ENCODE results near the gene FBXW9.
"Not testable (repeated sequence)": the region's sequence is repeated elsewhere in the genome, so short reads cannot be mapped to it uniquely, and the experiment has no call there.

The FBXW9 gene

DNA sequence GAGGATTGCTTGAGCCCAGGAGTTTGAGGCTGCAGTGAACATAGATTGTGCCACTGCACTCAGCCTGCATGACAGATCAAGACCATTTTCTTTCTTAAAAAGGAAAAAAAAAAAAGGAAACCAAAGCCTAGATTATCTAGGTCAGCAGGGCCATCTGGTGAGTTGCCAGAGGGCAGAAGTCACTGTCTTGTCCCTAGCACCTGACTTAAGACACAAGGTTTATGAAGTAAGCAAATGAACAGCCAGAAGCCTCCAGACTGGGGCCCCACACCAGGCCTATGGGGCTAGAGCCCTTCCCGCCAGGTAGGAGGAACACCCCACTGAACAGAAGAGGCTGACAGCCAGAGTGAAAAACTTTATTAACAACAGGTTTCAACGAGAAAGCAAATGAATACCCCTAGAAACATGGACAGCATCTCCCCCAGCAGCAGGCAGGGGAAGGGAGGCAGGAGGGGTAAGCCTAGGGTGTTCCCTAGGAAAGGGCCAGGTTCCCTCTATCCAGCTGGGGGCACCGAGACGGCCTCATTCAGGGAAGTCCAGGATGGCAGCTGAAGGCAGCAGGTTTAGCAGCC lies 28.6 kb downstream of the FBXW9 start:
- in situ Hi-C loops (cut with HindIII; ENCODE audit: low pct_ligation_motif_present, low pct_unique_long_range_greater_than_20kb, low sequenced_read_pairs), result no loop called here
- DNase-seq, result no peak

DNA sequence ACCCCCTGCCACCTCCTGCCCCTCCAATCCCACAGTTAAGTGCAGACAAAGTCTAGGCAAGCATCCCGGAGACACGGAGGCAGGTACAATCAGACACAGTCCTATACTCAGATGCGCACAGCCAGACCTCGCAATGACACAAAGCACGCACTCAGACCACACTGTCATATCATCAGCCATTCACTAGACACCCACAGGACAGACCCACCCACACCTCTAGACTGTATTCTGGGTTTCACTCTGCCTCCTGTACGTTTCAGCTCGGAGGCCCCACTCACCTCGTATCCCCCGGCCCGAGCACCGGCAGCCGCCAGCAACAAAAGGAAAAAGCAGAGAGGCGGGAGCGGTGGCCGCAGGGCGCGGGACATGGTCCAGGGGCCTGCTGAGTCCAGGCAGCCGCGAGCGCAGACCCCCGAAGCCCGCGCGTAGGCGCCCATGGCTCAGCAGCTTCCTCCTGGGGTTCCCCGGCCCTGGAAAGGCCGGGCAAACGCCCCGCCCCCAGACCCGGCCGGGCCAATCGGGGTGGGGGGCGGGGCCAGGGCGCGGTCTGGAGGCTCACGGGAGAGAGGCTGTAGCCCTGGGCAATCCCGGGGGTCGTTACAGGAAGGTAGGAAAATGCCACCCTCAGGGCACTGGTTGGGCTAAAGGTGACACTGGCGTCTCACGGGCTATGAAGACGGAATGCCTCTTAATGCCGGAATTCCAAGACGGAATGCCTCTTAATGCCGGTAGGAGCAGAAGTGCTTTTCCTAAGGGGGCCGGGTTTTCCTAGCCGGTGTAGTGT lies 30.0 kb downstream of the FBXW9 start, which contains the start of the genes MAN2B1 and WDR83:
MAN2B1 (minus strand) TSS at position 478 of the 784 bp plus-strand sequence; CDS start at position 437, 41 bp downstream.
WDR83 (plus strand) TSS at position 543 of the 784 bp plus-strand sequence. CDS start 2,984 bp downstream, outside the sequence.
- DNase-seq, result peak; percentile 73
- in situ Hi-C loops (cut with HindIII; ENCODE audit: low pct_ligation_motif_present, low pct_unique_long_range_greater_than_20kb, low sequenced_read_pairs), result no loop called here

DNA sequence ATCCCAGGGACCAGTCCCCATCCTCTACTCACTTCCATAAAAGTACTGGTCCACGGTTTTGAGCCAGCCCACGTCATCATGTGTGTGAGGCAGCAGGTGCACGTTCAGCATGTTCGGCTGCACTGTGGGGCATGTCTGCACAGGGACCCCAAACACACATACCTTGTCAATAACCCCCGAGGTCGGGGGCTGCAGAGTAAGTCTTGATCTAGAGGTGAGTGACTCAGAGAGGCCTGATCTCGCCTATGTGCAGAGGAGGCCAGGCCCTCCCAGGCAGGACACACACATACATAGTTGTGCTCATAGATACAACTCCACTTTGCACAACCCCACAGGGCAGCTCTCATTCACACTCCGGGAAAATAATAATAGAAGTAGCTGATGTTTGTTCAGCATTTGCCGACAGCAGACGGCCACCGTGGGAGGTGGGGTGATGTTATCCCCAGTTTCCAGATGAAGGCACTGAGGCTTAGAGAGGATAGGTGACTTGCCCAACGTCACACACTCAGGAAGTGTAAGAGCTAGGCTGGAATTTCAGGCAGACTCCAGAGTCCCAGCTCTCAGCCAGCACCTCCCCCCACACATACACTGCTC lies 30.7 kb downstream of the FBXW9 start:
- no peak for DNase-seq
- in situ Hi-C loops (cut with HindIII; ENCODE audit: low pct_ligation_motif_present, low pct_unique_long_range_greater_than_20kb, low sequenced_read_pairs), result no loop called here

DNA sequence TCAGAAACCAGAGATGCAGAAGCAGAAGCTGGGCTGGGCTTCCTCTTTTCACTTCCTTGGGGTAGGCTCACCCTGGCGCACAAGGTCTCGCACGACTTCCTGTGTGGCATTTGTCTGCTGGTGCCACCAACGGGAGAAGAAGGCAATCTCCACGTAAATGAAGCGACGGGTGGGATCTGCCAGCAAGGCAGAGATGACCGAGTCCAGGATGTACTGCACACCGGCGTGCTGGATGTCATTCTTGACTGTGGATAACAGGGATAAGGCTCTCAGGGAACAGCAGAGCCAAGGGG lies 31.2 kb downstream of the FBXW9 start:
- in situ Hi-C loops (cut with HindIII; ENCODE audit: low pct_ligation_motif_present, low pct_unique_long_range_greater_than_20kb, low sequenced_read_pairs), result no loop called here

DNA sequence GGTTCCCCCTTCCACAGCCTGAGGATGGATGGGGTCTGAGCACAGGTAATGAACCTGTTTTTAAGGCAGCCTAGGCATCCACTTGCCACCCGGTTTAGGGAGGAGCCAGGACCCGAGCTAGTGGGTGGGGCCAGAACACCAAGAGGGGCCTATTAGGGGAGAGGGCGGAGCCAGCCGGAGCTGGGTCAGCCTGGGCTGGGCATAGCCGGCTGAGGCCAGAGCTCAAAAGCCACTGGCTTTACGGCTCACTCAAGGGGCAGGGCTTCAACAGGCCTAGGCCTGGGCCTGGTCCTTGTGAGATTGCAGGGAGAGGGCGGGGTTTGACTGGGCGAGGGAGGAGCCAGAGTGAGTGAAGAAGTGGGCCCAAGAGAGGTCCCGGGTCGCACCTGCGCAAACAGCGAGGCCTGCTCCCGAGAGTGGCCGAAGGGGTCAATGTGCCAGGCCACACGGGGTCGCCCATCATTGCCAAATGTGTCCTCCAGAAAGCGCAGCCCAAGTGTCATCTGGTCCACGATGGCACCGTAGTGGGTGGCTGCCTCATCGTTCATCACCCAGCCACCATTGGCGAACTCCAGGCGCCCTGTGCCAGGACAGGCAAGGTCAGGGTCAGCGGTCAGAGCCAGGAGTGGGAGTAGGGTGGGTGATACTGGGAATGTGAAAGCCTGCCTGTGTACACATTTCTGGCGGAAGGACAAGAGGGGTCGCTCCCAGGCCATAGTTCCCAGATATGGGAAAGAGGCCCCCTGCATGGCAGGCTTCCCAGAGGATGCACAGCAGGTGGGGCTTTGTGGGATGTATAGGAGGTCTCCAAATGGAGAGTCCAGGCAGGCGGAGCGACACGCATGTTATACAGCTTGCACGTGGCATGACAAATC lies 31.8 kb downstream of the FBXW9 start:
- DNase-seq, result no peak
- in situ Hi-C loops (cut with HindIII; ENCODE audit: low pct_ligation_motif_present, low pct_unique_long_range_greater_than_20kb, low sequenced_read_pairs), result no loop called here

More for the DNA sequence above, 31.2 kb downstream of the FBXW9 start:
- DNase-seq, result no peak

DNA sequence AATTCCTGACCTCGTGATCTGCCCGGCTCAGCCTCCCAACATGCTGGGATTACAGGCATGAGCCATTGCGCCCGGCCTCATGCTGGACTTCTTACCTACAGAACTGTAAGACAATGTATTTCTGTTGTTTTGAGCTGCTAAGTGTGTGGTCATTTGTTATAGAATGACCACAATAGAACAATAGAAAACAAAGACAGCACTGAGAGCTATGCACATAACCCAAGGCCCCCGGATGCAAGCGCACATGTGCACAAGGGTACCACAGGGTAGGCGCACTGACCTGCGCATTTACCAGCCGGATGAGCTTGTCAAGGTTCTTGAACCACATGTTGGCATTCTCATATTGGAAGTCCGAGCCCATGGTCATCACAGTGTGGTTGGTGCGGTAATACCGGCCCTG lies 35.5 kb downstream of the FBXW9 start:
- no peak for DNase-seq
- in situ Hi-C loops (cut with HindIII; ENCODE audit: low pct_ligation_motif_present, low pct_unique_long_range_greater_than_20kb, low sequenced_read_pairs), result no loop called here

DNA sequence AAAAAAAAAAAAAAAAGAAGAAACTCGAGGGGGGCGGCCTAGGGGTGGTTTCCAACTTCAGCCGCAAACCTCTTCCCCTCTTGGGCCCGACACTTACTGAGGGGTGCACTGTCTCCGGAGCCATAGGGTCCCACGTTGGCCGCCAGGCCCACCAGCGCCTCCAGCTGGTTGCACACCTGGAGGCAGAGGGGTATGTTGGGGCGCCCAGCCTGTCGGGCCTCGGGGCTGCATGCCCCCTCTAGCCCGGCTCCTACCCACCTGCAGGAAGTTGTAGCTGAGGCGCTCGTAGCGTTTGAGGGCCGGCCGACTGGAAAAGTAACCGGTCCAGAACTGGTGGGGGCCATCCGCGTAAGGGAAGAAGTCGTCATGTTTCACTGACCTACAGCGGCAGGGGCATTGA lies 38.5 kb downstream of the FBXW9 start:
- in situ Hi-C loops (cut with HindIII; ENCODE audit: low pct_ligation_motif_present, low pct_unique_long_range_greater_than_20kb, low sequenced_read_pairs), result no loop called here
- no peak for DNase-seq

DNA sequence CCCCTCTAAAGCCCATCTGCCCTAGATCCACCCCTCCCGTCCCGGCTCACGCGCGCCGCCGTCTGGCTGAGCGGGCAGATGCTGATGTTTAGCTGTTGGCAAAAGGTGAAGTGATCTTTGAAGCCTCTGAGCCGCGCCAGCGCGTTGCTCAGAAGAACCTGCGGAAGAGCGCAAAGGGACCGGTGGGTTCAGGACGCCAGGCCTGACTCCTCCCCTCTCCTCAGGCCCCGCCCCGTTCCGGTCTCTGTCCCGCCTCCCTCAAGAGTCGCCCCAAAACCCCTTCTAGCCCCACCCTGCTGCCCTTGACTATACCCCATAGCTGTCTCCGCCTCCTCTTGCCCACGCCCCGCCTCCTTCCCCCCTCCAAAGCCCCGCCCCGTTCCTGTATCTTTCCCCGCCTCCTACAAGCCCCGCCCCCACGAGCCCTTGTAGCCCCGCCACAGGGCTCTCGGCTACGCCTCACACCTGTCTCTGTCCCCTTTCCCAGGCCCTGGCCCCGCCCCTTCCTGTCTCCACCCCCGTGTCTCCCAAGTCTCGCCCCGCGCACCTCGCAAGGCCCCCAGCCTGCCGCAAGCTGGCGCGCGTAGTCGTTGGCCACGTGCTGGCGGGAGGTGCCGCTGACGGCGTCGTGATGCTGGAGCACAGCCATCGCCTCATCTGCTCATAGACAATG lies 39.4 kb downstream of the FBXW9 start:
- in situ Hi-C loops (cut with HindIII; ENCODE audit: low pct_ligation_motif_present, low pct_unique_long_range_greater_than_20kb, low sequenced_read_pairs), result no loop called here
- DNase-seq, result no peak

DNA sequence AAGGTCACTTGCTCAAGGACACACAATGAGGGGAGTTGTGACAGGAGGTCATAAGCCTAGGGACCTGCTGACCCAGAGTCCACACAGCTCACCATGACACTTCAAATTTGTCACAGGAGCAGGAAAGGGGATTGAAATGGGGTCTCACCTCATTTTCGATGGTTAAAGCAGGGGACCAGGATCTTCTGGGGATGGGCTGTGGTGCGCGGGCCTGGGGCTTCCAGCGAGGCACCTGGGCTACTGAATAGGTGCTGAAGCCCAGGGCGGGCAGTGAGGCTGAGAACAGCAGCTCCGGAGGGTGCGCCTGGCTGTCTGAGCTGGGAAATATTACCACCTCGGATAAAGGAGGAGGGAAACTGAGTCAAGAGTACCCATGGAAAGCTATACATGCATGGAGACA lies 40.9 kb downstream of the FBXW9 start:
- in situ Hi-C loops (cut with HindIII; ENCODE audit: low pct_ligation_motif_present, low pct_unique_long_range_greater_than_20kb, low sequenced_read_pairs), result no loop called here
- DNase-seq, result no peak

DNA sequence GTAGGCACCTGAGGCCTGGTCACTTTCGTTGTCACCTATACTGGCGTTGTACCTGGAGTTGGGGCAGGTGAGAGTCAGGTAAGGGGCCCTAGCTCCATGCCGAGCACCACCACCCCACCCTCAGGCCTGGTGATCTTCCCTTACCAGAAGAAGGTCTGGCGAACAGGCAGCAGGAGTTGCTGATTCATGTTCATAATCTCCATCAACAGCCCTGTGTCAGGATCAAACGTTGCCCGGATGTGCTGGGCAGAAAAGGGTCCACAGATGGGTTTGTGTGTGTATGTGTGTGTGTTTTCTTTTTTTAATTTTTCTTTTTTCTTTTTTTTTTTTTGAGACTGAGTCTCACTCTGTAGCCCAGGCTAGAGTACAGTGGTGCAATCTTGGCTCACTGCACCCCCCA lies 44.2 kb downstream of the FBXW9 start:
- DNase-seq, result no peak
- in situ Hi-C loops (cut with HindIII; ENCODE audit: low pct_ligation_motif_present, low pct_unique_long_range_greater_than_20kb, low sequenced_read_pairs), result no loop called here

DNA sequence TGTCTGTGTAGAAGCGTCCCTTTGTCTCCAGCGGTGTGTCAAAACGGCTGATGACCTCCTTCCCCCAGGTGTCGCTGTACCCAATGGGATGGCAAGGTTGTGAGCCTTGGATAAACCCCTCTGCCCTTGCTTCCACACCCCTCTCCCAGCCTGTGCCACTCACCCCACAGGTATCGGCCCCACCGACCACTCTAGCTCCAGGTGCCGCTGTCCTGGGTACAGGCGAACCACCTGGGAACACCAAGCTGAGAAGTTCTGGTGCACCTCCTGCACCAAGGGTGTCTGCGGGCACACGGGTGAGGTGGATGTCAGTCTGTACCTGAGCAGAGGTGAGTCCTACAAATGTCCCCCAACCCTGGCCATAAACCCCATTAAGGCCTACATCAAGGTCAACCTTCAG lies 46.5 kb downstream of the FBXW9 start:
- in situ Hi-C loops (cut with HindIII; ENCODE audit: low pct_ligation_motif_present, low pct_unique_long_range_greater_than_20kb, low sequenced_read_pairs), result no loop called here
- DNase-seq, result no peak

DNA sequence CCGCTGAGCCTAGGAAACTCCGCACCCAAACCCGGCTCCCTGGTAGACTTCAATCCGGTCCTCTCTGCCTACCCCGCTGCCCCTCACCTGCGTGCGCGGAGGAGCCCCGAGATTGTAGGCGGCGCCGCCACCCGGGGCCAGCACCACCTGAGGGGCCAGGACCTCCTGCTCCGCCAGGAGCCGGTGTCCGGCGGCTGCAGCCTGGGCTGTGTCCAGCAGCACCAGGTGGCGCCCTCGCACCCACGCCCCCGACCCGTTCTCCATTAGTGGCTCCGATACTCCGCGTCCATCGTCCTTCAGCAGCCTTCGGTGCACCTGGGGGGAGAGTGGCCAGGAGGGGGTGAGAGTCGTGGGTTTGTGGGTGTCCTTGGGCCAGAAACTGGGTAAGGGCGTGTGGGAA lies 48.3 kb downstream of the FBXW9 start:
- in situ Hi-C loops (cut with HindIII; ENCODE audit: low pct_ligation_motif_present, low pct_unique_long_range_greater_than_20kb, low sequenced_read_pairs), result no loop called here
- DNase-seq, result no peak

DNA sequence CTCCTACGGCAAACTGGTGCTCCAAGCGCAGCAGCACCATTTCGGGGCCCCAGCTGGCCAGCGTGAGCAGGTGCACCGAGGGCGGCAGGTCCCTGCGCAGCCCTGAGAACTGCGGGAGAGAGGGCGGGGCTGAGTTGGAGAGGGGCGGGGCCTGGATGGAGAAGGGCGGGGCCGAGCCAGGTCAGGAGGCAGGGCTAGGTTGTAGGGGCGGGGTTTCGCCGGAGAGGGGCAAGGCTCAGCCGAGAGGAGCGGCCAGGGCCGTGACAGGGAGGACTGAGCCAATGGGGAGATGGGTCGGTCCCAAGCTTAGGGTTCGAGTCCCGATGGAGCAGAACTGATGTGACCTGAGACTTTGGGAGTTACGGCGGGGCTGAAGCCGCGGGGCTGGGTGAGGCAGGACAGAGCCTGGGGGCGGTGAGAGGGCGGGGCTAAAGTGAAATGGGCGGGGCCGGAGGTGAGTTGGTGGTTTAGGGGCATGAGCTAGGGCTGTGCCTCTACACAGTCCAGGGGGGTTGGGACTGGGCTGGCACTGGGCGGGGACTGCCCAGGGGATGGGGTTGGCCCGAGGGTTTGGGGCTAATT lies 48.9 kb downstream of the FBXW9 start:
- DNase-seq, result no peak
- in situ Hi-C loops (cut with HindIII; ENCODE audit: low pct_ligation_motif_present, low pct_unique_long_range_greater_than_20kb, low sequenced_read_pairs), result no loop called here

DNA sequence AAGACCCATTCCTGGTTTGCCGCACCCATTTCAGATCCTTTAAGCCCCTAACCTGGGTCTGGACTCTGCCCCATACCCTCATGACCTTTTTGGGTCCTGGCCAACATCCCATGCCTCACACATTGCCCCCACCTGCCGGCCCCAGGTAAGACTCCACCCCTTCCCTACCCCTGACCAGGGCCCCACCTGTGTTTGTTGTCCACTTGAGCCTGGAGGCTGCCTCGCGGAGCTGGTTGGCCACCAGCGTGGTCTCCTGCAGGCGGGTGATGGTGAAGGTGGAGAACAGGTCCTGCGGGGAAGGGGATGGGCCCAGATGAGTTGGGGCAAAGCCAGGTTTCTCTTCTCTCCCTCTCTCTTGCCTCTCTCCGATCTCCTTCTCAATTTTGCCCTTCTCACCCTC lies 49.4 kb downstream of the FBXW9 start:
- in situ Hi-C loops (cut with HindIII; ENCODE audit: low pct_ligation_motif_present, low pct_unique_long_range_greater_than_20kb, low sequenced_read_pairs), result no loop called here
- no peak for DNase-seq

DNA sequence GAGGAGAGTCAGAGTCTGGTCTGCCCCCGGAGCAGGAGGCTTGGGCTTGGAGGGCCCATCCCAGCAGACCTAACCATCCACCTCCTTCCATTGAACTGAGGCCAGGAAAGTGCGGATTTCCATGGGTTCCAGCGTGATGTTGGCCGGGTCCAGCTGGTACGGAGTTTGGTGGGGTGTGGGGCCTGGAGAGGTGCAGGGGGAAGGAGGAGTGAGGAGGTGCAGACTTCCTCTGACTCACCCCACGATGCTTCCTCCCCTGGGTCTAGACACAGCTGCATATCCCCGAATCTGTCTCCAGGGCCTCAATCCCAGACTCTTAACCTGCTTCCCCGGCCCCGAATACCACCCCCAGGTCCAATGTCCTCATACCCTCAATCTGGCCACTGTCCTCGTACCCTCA lies 49.9 kb downstream of the FBXW9 start:
- in situ Hi-C loops (cut with HindIII; ENCODE audit: low pct_ligation_motif_present, low pct_unique_long_range_greater_than_20kb, low sequenced_read_pairs), result no loop called here
- no peak for DNase-seq

DNA sequence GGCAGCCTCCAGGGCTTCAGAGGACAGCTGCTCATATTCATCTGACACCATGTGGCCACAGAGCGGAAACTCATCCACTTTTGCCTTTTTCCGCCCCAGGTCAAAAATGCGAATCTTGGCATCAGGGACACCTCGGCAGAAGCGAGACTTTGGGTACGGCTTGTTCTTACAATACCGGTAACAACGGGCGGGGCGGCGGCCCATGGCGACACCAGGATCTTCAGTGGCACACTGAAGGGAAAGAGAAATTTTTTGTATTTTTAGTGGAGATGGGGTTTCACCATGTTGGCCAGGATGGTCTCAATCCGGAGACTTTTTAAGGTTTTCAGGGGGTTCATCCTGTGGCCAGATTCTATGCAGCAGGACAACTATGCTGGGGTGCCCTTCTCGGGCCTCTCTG lies 52.7 kb downstream of the FBXW9 start:
- in situ Hi-C loops (cut with HindIII; ENCODE audit: low pct_ligation_motif_present, low pct_unique_long_range_greater_than_20kb, low sequenced_read_pairs), result not testable (repeated sequence)

DNA sequence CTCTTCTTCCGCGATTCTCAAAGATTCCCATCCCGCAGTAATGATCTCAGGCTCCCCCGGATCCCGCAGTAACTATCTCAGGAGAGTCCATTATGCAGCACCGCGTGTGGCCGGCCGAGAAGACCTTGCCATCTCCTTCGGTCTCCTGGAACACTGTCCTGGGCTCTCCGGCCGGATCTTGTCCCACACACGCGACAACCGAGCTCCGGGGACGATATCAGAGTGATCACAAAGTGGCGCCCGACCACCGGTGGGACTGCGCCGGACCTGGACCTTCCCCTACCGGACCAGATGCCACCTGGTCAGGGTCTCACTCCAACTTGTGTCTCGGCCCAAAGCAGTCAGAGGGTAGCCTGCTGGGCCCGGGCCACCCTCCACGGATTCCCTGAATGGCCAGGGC lies 53.9 kb downstream of the FBXW9 start:
- no peak for DNase-seq

More for the DNA sequence above, 52.7 kb downstream of the FBXW9 start:
- DNase-seq, result not testable (repeated sequence)

DNA sequence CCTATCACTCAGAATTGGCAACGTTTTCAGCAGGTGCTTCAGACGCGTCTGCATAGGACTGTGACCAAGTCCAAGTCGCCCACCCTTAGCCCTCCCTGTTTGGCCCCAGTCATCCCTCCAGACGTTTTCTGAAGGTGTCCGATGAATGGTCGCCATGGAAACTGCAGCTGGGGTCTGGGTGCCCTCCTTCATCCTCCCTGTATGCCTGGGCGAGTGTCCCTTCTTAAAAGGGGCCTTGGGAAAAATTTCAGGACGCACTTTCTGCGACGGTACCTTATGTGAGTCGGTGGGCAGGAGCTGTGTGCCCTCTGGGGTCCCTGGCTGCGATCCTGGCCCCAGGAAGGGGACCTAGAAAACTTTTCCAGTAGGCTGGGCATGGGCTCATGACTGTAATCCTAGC lies 55.0 kb downstream of the FBXW9 start:
- in situ Hi-C loops (cut with HindIII; ENCODE audit: low pct_ligation_motif_present, low pct_unique_long_range_greater_than_20kb, low sequenced_read_pairs), result no loop called here
- DNase-seq, result no peak

More for the DNA sequence above, 53.9 kb downstream of the FBXW9 start:
- in situ Hi-C loops (cut with HindIII; ENCODE audit: low pct_ligation_motif_present, low pct_unique_long_range_greater_than_20kb, low sequenced_read_pairs), result no loop called here
